Measurements from ENCODE around the gene PRKCE.
"Not testable (repeated sequence)": the region's sequence is repeated elsewhere in the genome, so short reads cannot be mapped to it uniquely, and the experiment has no call there.

Gene PRKCE

GRCh38 chr2:45898819-45899218 is 247.3 kb downstream of the PRKCE start:
- DNase-seq: no peak

GRCh38 chr2:45899926-45900325 is 248.5 kb downstream of the PRKCE start:
- DNase-seq: no peak

- DNase-seq: no peak
Observed at GRCh38 chr2:45901468-45902032, 250.1 kb downstream of the PRKCE start.

- no peak for DNase-seq
Observed at GRCh38 chr2:45902380-45902779, 250.9 kb downstream of the PRKCE start.

- no peak for DNase-seq
Observed at GRCh38 chr2:45902781-45903375, 251.4 kb downstream of the PRKCE start.

- DNase-seq: no peak
Observed at GRCh38 chr2:45904267-45904945, 252.9 kb downstream of the PRKCE start.

- DNase-seq: no peak
Observed at GRCh38 chr2:45904946-45905631, 253.6 kb downstream of the PRKCE start.

GRCh38 chr2:45905632-45905958 is 254.1 kb downstream of the PRKCE start:
- DNase-seq: no peak

GRCh38 chr2:45907592-45907991 is 256.1 kb downstream of the PRKCE start:
- DNase-seq: no peak

GRCh38 chr2:45908316-45909170 is 257.1 kb downstream of the PRKCE start:
- DNase-seq: no peak

- no peak for DNase-seq
Observed at GRCh38 chr2:45909171-45909565, 257.7 kb downstream of the PRKCE start.

- no peak for DNase-seq
Observed at GRCh38 chr2:45909677-45910191, 258.3 kb downstream of the PRKCE start.

GRCh38 chr2:45910473-45911060 is 259.1 kb downstream of the PRKCE start:
- no peak for DNase-seq

- DNase-seq: no peak
Observed at GRCh38 chr2:45911538-45911937, 260.1 kb downstream of the PRKCE start.

- DNase-seq: no peak
Observed at GRCh38 chr2:45912109-45912508, 260.6 kb downstream of the PRKCE start.

- DNase-seq: no peak
Observed at GRCh38 chr2:45913539-45913938, 262.1 kb downstream of the PRKCE start.

GRCh38 chr2:45915523-45915922 is 264.0 kb downstream of the PRKCE start:
- no peak for DNase-seq

GRCh38 chr2:45917561-45918176 is 266.2 kb downstream of the PRKCE start:
- not testable (repeated sequence) for DNase-seq

GRCh38 chr2:45918463-45919159 is 267.1 kb downstream of the PRKCE start:
- no peak for DNase-seq

GRCh38 chr2:45919160-45919650 is 267.7 kb downstream of the PRKCE start:
- DNase-seq: no peak

- DNase-seq: no peak
Observed at GRCh38 chr2:45919711-45920111, 268.2 kb downstream of the PRKCE start.

Measured in activated CD8-positive, alpha-beta memory T cell treated with anti-CD3 and anti-CD28 coated beads, Interleukin-2, amount 50 U/mL, for 48 hours (primary cell).